Activated T-cell treated with anti-CD3 and anti-CD28 coated beads for 24 hours (primary cell): Measurements from ENCODE around the gene CCDC178.
"Not testable (repeated sequence)": the region's sequence is repeated elsewhere in the genome, so short reads cannot be mapped to it uniquely, and the experiment has no call there.

ENCODE experiments used
- DNase-seq: peaks from one replicate; pipeline ENCODE4 v3.0.0-alpha.2; 2020; ENCODE audit warnings: low read depth

Gene CCDC178

DNA sequence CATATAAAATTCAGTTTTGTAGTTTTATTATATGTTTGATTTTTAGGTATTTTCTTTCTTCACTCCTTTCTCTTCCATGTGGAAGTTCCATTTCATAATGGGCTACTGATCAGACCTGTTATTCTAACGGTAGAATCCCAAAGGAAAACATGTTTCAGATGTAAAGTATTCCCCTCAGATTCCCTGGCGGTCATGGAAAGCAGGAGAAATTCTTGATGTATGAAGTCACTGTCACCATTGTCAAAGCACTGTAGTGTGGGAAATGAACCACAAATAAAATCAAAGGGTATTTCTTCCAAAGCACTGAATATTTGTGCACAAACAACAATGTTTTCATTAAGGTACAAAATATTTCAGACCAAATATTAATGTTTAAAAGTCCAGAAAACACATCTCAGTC is 430.4 kb downstream of the CCDC178 start:
- no peak for DNase-seq

DNA sequence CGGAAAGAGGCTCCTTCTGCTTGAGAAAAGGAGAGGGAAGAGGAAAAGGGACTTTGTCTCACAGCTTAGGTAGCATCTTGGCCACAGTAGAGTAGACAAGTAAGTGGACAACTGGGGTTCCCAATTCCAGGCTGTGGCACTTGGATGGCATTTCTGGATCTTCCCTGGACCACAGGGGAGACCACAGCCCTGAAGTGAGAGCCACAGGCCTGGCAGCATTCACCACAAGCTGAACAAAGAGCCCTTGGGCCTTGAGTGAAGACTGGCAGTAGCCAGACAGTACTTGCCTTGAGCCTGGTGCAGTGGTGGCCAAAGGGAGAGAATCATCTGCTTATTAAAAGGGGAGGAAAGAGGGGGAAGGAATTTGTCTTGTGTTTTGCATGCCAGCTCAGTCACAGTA is 441.6 kb downstream of the CCDC178 start:
- DNase-seq, result no peak

DNA sequence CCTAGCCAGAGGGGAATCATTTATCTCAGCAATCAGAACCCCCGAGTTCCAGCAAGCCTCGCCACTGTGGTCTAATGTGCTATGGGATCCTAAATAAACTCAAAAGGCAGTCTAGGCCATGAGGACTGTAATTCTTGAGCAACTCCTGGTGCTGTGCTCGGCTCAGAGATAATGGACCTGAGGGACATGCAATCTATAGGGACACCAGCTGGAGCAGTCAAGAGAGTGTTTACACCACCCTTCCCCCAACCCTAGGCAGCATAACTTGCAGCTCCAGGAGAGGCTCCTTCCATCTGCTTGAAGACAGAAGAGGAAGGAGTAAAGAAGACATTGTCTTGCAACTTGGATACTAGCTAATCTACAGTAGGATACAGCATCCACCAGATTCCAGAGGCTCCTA is 442.2 kb downstream of the CCDC178 start:
- DNase-seq, result no peak

DNA sequence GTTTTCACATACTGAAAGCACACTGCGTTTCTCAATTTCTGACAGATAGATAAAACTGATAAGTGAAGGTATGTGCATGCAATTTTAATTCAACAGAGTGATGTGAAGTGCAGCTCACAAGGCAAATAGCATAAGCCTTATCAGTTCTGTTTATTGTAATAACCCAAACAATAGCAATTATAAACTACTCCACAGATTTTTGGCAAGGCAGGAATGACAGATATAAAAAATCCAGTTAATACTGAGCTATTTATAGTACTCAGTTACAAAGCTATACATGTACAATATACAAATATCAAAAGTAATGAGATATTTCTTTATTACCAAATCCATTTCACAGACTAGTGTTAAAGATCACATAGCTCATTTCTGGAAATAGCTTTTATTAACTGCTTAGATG is 456.8 kb downstream of the CCDC178 start:
- no peak for DNase-seq

DNA sequence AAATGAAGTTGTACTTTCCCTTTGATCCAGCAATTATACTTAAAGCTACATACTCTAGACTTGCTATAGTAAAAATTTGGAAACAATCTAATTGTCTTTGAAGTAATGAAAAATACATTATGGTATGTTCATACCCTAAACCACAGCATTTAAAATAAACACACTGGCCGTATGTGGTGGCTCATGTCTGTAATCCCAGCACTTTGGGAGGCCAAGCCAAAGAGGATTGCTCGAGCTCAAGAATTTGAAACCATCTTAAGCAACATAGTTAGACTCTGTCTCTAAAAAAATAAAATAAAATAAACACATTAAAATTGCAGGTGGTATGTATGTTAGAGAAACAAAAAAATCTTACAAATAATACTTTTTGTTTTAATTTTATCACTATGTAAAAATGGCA is 459.6 kb downstream of the CCDC178 start:
- DNase-seq, result no peak

DNA sequence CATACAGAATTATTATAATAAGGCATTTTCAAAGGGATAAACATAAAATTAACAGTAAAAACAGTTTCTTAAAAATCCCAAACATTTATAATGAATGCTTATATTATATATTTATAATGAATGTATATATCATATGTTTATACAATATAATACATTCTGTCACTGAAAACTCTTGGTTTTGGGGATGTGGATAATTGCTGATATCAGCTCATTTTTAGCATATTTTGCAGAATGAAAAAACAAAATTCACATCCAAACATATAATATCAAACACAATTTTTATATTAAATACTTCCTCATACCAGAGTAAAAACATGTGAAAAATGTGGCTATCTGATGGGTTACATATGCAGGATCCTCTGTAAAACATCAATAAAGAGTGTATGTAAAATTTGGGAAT is 465.0 kb downstream of the CCDC178 start:
- DNase-seq, result no peak

DNA sequence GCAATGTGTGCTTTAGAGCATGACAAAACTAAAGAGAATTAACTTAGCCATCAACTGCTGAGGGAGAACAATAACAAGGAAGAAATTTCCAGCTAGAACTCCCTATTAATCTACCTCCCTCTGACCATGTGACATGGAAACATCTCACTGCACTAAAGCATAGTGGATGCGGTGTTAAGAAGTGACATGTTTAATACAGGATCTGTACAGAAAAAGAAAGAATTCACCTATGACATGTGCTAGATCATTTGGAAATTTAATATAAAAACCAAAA is 465.4 kb downstream of the CCDC178 start:
- DNase-seq, result no peak

DNA sequence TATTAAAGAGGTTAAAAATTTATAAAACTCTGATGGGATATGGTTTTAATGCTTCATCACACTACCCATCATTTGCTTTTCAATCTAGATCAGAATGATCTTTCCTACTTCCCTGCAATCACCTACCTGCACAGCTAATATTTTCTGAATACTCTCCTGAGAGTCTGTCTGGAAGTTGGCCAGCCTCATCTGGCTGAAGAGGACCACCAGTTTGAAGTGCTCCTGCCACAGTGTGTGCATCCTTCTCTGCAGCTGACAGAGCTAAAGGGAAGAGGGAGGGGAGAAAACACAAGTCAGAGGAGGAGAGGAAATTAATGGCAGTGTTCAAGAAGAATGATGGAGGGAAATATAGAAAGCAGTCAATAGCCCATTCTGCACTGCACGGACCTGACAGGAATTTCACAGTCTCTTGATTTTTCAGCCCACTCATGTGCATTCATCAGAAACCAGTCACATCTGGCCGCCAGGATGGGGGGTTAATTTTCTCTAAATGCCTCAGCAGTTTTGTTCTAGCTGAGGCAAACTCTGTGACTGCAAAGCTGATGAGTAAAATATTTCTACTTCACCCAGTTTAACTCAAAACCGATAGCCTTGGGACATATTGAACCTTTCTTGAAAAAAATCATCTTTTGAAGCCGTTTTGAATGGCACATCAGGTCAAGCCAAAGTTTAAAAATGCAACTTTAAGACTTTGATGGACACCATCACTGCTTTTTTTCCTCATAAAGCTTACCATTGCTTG is 465.9 kb downstream of the CCDC178 start:
- DNase-seq, result no peak

DNA sequence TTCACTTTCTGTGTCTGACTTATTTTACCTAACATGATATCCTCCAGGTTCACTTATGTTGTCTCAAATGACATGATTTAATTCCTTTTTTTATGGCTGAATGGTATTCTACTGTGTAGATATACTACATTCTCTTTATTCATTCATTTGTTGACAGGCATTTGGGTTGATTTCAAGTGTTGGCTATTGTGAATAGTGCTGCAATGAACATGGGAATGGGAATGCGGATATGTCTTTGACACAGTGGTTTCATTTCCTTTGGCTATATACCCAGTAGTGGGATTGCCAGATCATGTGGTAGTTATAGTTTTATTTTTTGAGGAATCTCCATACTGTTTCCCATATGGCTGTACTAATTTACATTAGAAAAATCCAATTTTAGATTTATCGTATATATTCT is 472.3 kb downstream of the CCDC178 start:
- DNase-seq, result no peak

DNA sequence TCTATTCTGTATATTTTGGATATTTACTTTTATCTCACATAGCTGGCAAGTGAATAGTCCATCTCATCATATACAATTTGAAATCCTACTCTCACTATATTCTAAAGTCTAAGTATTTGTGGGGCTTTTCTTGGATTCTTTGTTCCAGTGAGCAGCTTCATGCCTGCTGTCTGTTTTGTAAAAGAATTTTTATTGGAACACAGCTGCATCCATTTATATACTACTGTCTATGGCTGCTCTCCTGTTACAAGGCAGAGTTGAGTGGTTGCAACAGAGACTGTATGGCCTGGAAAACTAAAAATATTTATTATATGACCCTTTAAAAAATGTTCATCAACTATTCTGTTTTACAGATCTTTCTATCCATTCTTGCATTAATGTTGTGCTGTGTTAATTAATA is 474.4 kb downstream of the CCDC178 start:
- no peak for DNase-seq

DNA sequence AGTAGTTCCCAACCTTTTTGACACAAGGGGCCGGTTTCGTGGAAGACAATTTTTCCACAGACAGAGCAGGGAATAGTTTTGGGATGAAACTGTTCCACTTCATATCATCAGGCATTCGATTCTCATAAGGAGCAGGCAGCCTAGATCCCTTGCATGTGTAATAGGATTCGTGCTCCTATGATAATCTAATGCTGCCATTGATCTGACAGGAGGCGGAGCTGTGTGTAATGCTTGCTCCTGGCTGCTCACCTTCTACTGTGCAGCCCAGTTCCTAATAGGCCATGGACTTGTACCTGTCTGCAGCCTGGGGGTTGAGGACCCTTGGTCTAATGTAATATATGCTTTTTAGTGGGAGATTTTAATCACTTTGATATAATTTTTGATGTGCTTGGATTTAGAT is 479.0 kb downstream of the CCDC178 start:
- no peak for DNase-seq

DNA sequence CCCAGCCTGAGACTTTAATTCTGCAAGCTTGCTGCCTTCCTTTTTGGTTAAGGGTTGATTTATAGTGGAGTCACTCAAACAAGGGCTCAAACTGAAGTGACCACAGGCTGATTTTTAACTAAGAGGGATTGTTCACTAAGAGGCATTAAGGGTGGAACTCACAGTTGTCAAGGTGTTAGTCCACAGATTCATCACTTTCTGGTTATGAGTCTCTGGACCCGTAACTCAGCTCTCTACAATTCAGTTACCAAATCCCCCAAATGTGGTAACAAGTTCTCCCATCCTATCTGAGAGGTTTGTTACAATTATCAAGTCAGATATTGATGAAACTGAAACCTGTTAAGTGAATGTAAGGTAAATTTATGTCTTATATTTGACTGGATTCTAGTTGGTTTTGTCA is 481.8 kb downstream of the CCDC178 start:
- no peak for DNase-seq

DNA sequence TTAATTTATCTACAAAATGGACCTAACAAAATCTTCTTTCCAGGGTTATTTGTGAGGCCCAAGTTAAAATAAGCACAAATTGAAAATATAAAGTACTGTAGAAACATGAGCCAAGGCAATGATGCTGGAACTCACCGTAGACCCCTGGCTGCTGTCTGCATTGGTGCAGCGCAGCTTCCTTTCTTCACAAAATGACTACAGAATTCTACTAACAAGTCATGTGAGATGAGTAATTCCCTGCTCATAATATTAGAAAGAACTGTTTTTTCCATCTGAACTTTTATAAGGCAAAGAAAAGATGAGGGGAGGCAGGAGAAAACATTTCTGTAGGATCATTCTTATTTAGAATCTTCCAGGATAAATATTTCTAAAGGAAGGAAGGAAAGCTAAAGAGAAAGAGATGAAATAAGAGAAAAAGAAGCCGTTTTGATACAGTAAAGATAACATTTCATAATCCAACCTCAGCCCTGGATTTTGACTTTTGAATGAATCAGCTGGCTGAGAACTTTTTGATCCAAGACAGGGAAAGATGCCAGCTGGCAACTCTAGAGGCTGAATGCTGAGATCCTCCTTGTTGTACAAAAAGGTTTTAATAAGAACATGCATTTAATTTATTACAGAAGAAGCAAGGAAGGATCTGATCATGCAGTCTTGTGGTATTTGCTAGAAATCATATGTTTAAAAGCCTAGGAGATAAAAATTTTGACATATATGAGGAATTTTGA is 483.8 kb downstream of the CCDC178 start:
- no peak for DNase-seq

DNA sequence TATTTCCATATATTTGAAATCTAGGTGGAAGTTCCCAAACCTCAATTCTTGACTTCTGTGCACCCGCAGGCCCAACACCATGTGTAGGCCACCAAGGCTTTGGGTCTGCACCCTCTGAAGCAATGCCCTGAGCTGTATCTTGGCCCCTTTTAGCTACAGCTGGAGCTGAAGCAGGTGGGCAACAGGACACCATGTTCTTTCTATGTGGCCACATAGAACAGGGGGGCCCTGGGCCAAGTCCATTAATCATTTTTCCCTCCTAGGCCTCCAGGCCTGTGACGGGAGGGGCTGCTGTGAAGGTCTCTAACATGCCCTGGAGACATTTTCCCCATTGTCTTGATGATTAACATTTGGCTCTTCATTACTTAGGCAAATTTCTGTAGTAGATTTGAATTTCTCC is 488.2 kb downstream of the CCDC178 start:
- DNase-seq, result not testable (repeated sequence)

DNA sequence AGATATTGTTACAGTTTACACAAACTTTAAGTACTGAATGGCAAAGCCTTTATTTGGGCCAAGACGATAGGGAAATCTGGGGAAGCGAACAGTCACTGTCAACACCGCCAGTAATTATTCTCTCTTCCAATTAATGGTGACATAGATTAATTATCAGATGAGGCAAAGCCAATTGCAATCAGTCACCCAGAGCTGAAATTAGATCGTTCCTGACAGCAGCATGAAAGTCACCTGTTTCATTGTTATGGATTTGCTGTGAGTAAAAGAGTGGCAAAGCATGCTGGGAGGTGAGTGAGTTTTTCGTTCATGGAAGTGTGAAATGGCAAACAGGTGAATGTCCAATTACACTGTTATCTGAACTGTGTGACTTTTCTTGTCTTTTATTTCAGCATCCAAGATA is 502.9 kb downstream of the CCDC178 start:
- no peak for DNase-seq

DNA sequence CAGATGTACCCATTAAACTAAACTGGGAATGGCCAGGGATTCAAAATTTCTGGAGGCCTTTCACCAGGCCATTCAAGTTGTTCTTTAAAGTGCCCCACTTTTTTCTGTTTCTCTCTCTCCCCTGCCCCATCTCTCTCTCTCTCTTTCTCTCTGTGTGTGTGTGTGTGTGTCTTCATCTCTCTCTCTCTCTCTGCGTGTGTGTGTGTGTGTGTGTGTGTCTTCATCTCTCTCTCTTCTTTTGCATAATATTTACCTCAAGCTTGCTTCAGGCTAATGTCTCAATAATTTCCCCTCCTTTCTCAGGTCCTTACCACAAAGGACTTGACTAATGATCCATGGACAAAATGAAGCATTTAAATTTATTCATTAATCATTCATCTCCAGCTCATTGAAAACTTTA is 503.5 kb downstream of the CCDC178 start:
- no peak for DNase-seq

DNA sequence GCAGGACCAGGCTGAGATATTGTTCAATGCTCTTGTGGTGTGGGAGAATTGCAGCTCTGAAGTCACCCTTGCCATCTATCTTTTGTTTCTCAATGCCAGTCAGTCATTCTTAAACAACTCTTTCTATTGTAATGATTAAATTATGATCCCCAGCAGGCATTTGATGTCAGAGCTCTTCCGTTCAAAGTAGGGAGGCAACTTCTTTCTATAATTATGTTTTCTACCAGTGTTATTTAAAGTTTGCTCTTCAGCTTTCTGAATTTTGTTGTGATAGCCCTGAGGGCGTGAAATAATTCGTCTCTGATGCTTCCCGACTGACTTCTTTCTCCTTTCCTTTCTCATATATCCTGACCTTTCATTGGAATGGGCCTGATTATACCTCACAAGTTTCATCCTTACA is 506.3 kb downstream of the CCDC178 start:
- no peak for DNase-seq

DNA sequence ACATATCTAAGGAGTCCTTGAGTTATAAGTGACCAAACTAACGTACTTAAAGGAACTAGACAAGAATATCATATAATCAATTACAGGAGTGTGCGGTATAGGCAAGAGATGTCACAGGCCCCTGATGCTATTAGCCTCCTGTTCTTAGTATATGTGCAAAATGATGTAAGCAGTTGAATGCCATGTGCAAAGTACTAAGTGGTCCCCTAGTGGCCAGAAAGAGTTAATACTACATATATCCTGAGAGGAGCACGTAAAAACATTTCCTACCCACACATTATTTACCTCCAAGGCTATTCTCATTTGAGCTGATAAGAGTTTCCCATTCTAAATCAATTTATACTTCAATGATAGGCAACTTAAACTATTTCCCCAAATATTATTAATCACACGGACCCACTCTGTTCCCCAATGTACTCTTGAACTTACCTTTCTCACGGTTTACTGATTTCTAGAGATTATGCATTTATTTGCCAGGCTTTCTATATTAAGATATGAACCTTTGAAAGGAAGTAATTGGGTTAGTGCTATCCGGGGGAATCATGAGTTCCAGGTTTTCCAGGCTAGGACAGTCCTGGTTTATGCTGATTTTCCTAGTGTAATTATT is 509.7 kb downstream of the CCDC178 start:
- DNase-seq, result no peak

DNA sequence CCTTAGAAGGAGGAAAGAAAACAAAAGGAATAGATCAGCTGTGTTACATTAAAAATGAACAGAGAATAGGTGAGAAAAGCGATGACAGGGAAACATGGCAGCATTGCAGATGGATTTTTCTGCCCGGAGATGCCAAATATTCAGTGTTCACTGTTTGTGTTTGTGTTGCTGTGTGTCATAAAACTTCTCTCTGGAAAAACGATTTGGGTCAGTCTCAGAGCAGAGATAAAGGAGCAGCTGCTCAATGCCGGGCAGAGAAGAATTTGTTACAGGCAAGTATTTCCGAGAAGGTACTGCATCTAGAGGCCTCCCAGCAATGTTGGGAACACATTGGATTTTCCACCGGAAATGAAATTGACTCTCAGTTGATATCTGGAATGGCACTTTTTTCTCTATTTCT is 511.3 kb downstream of the CCDC178 start:
- DNase-seq, result no peak

DNA sequence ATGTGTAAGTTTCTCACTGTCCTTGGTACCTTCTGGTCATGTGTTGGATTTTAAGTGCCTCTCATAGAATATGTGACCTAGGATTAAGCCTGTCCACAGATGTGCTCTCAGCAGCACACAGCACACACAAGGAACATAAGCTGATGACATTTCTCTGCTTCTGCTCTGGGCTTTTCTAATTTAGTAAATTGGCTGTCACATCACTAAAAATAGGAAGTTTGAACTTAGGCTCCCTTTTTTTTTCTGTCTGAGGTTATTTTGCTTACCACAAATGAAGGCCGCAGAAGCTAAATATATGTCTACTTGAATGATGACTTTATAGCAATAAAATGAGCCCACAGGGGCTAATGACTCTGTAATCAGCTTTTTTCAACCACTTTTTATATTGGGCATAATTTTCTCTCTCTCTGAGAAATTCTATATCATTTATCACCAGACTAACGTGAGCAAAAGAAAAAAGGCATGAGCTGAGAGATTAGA is 517.5 kb downstream of the CCDC178 start:
- DNase-seq, result no peak

DNA sequence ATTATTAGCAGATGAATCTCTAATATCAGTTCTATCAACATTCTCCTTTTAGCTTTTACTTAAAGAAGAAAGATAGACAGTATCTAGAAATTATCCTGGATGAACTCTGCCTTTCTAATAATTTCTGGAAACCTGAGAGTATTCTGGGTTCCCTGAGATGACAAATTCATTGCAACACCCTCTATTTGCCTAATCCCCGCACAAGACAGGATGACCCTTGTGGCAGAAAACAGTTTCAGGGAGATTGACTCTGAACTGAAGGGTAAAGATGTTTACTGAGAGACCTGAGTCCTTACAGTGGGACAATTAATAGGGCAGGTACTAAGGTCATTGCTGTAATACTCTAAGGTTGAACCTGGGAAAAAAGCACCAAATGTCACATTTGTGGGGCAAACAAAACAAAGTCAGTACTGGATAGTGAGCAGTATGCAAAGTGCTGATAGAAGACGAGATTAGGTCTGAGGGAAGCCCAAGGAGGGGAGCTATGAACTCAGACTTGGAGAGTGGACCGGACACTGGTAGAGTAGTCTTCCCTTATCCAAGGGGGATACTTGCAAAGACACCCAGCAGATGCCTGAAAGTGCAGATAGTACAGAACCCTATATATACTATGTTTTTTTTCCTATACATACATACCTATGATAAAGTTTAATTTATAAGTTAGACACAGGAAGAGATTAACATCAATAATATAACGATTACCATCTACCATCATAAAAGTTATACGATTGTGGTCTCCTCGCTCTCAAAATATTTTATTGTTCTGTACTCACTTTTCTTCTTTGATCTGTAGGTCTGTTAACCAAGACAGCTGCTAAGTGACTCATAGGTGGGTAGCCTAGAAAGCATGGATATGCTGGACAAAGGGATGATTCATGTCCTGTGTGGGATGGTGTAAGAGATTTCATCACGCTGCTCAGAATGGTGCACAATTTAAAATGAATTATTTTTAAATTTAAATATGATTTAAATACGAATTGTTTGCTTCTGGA is 519.4 kb downstream of the CCDC178 start:
- DNase-seq, result no peak

DNA sequence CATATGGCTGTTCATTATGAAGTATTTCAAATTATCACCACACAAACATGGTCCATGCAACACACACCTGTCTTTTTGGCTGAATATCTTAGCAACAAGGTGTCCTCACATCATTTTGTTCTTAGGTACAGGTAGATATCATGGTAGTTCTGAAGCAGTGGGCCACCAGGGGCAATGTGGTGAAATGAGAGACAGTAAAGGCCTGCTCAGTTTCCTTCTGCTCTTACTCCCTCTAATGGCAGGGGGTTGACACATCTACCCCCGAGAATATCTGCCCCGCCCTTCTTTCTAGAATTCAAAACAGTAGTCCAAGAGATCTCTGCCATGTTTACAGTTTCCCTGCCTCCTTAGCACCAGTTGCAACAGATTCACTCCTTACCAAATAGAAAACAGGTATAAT is 520.7 kb downstream of the CCDC178 start:
- DNase-seq, result no peak
